Astrocyte (in vitro differentiated cells and primary cell): ENCODE data around the gene CTNND1.

Source experiments
- EZH2 ChIP-seq: IDR thresholded peaks from 2 replicates; pipeline ENCODE4 v1.6.1; 2012; ENCODE audit warnings: mild to moderate bottlenecking, low read length, inconsistent platforms; ENCODE audit not compliant: insufficient read depth
- TF ChIP-seq, protein P1 (sequence below): IDR thresholded peaks from 2 replicates; pipeline ENCODE4 v1.5.1; 2011; ENCODE audit warnings: low read depth, mild to moderate bottlenecking, inconsistent platforms, low read length, moderate library complexity; ENCODE audit not compliant: insufficient read depth

GRCh38 chr11:57785072-57785471, 23.5 kb downstream of the CTNND1 start:
- no peak for TF ChIP-seq EZH2
- TF ChIP-seq, protein P1, sequence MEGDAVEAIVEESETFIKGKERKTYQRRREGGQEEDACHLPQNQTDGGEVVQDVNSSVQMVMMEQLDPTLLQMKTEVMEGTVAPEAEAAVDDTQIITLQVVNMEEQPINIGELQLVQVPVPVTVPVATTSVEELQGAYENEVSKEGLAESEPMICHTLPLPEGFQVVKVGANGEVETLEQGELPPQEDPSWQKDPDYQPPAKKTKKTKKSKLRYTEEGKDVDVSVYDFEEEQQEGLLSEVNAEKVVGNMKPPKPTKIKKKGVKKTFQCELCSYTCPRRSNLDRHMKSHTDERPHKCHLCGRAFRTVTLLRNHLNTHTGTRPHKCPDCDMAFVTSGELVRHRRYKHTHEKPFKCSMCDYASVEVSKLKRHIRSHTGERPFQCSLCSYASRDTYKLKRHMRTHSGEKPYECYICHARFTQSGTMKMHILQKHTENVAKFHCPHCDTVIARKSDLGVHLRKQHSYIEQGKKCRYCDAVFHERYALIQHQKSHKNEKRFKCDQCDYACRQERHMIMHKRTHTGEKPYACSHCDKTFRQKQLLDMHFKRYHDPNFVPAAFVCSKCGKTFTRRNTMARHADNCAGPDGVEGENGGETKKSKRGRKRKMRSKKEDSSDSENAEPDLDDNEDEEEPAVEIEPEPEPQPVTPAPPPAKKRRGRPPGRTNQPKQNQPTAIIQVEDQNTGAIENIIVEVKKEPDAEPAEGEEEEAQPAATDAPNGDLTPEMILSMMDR: no peak
